Stromal cell of bone marrow (primary cell): ENCODE results near the gene HEMGN.

Experiments
- DNase-seq: peaks from one replicate; pipeline ENCODE4 v3.0.0-alpha.2; 2012; ENCODE audit warnings: low read depth

HEMGN gene

DNA sequence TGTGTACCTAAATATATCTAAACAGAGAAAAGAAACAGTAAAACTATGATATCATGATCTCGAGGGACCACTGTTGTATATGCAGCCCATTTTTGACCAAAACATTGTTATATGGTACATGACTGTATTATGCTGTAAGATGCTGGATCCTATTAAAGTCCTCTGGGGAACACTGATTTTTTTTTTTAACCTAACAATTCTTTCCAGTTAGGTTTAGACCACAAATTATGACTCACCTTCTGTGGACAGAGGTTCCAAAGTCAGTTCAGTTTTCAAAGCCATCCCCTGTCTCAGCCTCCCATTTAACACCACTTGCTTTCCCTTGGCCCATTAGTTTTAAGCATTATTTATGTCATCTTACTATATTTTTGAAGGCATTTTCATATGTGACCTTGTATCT lies 42.8 kb downstream of the HEMGN start:
- no peak for DNase-seq

DNA sequence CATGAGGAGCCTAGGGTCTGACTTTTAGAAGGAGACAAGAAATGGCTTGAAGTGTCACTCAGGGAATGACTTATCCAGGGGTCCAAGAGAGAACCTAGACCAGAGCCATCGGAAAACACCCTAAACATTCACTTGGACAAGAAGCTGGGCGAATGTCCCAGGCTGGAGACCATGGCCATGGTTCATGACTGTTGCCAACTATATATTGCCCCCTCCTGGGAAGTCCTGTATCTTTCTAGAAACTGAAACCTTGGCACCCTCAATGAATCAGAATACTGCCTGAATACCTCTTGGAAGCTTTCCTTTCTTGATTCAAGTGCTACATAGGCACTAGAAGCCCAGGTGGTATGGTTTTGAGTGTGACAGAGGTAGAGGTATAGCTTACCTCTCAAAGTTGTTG lies 45.6 kb downstream of the HEMGN start:
- no peak for DNase-seq

DNA sequence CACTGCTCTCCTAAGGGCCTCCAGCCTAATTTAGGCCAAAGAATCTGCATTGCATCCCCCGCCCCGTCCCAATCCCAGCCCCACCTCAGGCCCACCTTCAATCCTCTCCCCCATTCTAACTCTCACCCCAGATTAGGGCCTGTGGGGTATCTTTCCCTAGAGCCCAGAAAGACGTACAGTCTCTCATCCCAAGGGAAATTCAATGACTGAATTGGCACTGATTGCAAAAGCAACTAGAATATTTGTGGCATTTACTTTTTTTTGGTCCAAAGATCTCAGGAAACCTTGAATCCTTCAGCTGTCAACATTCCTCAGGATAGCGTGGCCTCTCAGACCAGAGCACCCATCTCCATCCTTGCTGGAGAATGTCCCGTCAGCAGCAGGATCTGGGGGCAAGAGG lies 46.2 kb downstream of the HEMGN start:
- no peak for DNase-seq

DNA sequence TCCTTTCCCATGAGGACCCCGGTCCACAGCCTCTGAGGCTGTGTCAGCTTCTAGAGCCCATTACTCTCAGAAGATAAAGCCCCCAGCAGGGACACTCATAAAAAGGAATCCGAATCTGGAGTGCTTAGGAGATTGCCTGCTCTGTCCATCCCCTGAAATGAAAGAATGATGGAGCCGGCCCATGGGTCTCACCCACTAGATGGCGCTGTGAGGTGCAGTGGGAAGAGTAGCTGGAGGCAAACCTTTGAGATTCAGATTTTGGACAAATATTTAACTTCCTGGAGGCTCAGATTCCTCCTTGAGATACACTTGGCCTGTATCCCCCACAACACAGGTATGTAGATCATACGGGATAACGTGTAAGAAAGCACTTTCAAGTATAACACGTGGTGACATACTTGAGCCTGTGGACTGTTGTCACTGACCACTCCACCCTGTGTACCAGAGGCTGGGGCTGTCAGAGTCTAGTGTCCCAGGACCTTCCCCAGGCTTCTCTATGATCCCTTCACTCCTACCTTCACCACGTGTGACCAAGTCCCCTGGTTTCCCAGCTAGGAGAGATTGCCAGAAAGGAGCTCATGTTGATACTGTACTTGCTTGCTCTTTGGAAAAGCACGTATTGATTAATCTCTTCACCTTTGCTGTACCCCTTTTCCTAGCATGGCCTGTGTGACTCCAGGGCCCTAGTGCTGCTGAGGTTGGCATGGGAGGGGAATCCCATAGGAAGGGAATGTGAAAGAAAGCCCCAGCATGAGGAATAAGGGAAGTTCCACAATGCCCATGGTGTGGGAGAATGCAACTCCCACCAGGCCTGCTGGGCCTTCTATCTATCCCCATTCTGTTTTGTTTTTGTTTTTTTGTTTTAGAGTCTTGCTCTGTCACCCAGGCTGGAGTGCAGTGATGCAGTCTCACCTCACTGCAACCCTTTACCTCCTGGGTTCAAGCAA lies 47.8 kb downstream of the HEMGN start:
- DNase-seq = no peak

DNA sequence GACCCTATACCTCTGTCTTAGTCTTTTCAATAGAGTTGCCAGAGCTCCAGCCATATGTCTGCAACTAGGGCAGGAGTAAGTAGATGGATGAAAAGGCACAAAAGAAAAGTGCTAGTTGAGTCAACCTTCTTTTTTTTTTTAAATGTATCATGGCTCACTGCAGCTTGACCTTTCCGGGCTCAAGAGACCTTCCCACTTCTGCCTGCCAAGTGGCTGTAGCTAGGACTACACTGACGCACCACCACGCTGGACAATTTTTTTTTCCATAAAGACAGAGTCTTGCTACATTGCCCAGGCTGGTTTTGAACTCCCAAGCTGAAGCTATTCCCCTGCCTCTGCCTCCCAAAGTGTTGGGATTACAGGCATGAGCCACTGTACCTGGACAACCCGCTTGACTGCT lies 57.6 kb downstream of the HEMGN start:
- DNase-seq = peak; percentile 50
